GM18907 (cell line): ENCODE measurements around the gene KCNK4.
"Not testable (repeated sequence)": the region's sequence is repeated elsewhere in the genome, so short reads cannot be mapped to it uniquely, and the experiment has no call there.

Source experiments
- ATAC-seq: cut with Tn5 transposase; IDR thresholded peaks from one replicate; pipeline ENCODE4 v1.9.1; 2021; ENCODE audit warnings: mild to moderate bottlenecking, moderate library complexity; ENCODE audit not compliant: unreplicated experiment

Gene KCNK4

DNA sequence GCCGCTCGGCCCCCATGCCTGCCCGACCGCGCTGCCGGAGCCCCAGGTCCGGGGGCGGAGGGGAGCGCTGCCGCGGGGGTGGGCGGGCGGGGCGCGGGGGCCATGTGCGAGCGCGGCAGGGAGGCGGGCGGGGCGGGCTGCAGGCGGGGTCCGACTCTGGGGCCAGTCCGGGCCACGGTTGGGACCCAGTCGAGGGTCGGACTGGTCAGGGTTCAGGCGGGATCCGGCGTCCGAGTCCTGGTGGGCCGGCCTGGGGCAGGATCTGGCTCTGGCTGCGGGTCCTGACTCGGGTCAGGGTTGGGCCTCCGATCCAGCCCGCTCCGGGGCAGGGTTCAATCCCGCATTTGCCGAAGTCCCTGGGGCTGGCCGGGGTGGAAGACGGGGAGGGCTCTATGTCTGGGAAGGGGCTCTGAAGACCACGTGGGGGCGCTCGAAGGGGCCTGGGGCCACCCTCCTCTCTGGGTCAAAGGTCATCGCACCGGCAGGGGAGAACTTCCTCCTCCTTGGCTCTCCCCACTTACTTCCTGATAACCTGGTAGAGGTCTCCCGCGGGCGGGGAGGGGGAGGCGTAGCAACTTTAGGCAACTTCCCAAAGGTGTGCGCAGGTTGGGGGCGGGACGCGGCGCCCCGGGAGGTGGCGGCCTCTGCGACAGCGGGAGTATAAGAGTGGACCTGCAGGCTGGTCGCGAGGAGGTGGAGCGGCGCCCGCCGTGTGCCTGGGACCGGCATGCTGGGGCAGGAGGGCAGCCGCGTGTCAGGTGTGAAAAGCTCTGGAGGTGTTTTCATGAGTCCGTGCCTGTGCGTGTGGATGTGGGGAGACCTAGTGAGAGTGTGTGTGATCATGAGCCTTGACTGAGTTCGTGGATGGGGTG is 14.8 kb downstream of the KCNK4 start:
- ATAC-seq = peak; percentile 30

DNA sequence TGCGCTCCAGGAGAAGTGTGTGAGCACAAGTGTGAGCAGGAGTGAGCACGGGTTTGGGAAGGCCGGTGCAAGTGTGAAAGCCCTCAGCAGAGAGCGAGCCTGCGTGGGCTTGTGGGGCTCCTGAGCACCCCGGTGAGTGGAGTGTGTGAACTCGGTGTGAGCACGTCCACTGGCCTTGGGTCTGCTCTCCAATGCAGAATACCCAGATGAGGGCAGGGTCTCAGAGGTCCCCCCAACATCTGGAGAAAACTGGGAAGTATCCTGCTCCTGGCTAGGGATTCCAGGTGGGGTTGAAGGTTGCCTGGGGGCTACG is 15.4 kb downstream of the KCNK4 start:
- no peak for ATAC-seq

DNA sequence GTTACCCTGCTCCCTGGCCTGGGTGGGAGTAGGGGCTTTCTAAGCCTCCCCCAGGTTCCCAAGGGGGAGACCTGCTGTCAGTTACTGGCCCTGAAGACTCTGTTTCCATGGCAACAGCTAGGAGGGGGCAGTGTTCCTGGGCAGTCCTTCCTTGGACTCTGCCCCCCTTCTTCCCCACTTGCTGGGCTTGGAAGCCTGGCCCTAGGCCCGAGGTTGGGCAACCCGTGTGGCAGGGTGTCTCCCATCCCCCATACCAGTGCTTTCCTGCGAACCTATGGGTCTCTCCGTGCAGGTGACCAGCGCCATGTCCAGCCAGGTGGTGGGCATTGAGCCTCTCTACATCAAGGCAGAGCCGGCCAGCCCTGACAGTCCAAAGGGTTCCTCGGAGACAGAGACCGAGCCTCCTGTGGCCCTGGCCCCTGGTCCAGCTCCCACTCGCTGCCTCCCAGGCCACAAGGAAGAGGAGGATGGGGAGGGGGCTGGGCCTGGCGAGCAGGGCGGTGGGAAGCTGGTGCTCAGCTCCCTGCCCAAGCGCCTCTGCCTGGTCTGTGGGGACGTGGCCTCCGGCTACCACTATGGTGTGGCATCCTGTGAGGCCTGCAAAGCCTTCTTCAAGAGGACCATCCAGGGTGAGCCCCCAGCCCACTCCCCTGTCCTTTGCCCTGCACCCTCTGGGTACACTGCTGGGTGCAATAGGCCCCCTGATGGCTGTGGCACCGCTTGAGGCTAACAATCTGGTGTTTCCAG is 15.9 kb downstream of the KCNK4 start:
- no peak for ATAC-seq

GRCh38 chr11:64307795-64308194 is 16.7 kb downstream of the KCNK4 start:
- not testable (repeated sequence) for ATAC-seq

GRCh38 chr11:64312947-64313346 is 21.8 kb downstream of the KCNK4 start:
- ATAC-seq = no peak

GRCh38 chr11:64313491-64314145 is 22.5 kb downstream of the KCNK4 start:
- ATAC-seq = no peak

DNA sequence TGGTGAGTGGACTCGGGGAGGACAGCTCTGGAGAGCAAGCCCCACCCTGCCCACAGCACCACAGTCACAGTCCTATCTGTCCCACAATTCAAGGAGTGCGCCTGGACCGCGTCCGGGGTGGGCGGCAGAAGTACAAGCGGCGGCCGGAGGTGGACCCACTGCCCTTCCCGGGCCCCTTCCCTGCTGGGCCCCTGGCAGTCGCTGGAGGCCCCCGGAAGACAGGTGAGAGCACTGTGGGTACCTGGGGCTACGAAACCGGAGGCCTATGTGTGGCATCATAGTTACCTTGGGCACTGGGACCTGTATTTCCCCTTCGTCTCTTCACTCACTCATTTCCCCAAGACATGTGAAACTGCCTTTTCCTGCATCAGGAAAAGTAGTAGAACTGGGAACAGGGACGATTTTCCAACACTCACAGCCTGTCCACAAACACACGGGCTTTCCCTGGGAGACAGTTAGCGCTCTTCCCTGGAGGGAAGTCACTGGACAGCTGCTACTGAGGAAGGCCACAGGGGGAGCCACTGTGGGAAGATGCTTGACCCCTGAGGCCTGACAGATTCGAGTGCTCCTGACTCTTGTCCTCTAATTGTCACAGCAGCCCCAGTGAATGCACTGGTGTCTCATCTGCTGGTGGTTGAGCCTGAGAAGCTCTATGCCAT is 23.2 kb downstream of the KCNK4 start:
- no peak for ATAC-seq

- no peak for ATAC-seq
These were observed 23.9 kb downstream of the KCNK4 start for GRCh38 chr11:64314805-64315561.

DNA sequence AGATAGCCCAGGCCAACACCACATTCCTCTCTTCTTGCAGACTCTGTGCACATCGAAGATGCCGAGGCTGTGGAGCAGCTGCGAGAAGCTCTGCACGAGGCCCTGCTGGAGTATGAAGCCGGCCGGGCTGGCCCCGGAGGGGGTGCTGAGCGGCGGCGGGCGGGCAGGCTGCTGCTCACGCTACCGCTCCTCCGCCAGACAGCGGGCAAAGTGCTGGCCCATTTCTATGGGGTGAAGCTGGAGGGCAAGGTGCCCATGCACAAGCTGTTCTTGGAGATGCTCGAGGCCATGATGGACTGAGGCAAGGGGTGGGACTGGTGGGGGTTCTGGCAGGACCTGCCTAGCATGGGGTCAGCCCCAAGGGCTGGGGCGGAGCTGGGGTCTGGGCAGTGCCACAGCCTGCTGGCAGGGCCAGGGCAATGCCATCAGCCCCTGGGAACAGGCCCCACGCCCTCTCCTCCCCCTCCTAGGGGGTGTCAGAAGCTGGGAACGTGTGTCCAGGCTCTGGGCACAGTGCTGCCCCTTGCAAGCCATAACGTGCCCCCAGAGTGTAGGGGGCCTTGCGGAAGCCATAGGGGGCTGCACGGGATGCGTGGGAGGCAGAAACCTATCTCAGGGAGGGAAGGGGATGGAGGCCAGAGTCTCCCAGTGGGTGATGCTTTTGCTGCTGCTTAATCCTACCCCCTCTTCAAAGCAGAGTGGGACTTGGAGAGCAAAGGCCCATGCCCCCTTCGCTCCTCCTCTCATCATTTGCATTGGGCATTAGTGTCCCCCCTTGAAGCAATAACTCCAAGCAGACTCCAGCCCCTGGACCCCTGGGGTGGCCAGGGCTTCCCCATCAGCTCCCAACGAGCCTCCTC is 24.8 kb downstream of the KCNK4 start:
- not testable (repeated sequence) for ATAC-seq

DNA sequence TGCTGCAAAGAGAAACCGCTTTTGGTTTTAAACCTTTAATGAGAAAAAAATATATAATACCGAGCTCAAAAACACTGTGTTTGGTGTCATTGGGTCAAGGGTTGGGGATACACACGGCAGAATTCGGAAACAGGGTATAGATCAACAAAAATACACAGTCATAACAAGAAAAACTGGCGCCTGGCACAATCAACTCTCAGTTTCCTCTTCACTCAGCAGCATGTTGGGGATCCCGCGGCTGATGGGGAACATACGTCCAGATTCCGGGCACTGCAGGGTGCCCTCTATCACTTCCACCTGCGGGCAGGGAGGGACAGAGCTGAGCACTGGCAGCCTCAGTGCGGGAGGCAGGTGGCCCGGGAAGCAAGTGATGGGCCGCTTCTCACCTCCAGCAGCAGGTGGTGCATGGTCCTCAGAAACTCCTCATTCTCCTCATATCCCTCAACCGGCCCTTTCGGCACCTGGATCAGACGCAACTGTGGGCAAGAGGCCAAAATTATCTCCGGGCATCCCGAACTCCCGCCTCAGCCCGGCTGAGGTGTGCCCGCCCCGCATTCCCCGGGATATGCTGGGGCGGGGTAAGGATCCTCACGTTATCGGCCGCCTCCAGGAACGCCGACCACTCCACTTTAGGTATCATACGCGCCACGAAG is 25.7 kb downstream of the KCNK4 start:
- peak; percentile 27 for ATAC-seq

DNA sequence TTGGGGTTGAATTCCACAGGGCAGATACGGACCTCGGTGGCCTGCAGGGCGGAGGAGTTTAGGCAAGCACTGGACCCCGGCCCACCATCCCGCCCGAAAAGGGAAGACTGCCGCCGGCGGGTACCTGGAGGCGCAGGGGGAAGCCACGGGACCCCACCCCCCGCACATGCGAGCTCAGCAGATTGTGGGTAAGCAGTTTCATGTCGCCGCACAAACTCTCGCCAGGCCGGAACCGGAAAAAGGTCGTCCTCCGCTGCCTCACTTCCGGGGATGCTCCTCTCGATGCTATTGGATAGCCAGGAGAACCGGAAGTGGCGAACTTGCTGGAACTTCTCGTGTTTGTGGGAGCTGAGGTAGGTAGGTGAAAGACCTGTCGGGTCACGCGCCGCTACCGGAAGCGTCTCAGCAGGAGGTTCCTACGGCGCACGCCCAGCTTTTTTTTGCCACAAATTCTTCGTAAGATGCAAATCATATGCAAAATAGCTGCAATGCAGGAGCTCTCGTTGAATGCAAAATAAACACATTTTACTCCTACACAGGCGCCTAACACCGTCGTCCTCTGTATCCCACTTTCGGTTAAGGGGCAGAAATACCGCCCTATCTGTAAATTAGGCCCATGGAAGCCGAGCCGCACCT is 26.3 kb downstream of the KCNK4 start, which contains the start of gene TRMT112:
TSS of gene TRMT112 (minus strand) at position 235 of the 636 bp plus-strand sequence. CDS start at position 202, 33 bp downstream.
- peak; percentile 67 for ATAC-seq

DNA sequence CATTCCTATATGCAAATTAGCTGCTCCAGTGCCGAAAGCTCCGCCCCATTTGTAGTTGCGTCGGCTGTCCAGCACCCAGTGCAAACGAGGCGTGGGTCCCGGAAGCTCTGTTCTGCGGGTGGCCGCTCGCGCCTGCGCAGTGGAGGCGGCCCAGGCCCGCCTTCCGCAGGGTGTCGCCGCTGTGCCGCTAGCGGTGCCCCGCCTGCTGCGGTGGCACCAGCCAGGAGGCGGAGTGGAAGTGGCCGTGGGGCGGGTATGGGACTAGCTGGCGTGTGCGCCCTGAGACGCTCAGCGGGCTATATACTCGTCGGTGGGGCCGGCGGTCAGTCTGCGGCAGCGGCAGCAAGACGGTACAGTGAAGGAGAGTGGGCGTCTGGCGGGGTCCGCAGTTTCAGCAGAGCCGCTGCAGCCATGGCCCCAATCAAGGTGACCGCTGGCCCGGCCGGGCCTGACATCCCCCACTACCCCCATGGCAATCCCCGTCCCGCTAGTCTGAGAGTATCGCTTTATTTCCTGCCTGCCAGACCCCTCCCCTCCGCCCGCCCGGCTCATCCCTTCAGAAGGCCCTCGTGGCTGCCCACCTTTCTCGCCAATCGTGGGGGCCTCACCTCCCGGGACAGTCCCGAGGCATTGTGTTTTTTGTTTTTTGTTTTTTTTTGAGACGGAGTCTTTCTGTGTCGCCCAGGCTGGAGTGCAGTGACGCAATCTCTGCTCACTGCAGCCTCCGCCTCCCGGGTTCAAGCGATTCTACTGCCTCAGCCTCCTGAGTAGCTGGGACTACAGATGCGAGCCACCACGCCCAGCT is 27.1 kb downstream of the KCNK4 start, which contains the start of gene PRDX5:
TSS of gene PRDX5 (plus strand) at position 161 of the 805 bp plus-strand sequence. CDS start at position 256, 95 bp downstream.
- peak; percentile 48 for ATAC-seq

DNA sequence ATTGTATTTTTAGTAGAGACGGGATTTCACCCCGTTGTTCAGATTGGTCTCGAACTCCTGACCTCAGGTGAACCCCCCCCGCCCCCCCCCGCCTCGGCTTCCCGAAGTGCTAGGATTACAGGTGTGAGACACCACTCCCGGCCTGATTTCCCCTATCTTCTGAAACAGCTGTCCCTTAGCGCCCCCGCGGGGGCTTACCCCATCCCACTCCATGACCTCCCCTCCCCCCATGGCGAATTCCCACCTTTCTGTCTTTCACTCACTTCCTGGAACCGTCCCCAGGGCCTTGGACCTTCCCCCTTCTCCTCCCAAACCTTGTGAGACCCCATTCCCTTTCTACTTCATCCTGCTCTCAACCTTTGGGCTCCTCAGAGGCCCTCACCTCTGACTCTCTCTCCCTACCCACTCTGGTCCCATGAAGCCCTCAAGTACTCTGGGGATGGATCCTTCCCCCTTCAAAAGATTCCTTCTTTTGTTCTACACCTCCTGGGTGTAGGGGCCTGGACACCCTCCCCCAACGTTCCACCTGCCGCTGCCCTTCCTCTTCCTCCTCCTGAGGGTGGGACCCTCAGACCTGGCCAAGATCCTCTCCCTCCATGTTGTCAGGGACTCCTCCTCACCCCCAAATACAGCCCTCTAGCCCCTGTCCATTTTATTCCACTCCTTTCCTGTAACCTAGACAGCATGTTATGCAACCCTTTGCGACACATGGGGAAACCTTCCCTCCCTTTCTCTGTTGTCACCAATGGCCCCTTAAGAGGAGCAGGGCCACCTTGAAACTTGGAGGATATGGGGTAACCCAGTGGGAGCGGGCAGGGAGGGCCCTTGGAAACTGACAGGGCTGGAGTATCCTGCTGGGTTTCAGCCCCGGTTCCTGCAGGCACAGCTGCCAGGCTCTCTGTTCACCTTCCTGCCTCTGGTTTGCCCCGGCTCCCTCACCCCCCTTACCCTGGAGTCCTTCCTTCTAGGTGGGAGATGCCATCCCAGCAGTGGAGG is 28.0 kb downstream of the KCNK4 start:
- ATAC-seq = no peak

GRCh38 chr11:64320556-64320955 is 29.5 kb downstream of the KCNK4 start:
- no peak for ATAC-seq

- no peak for ATAC-seq
These were observed 29.9 kb downstream of the KCNK4 start for GRCh38 chr11:64321026-64321425.

GRCh38 chr11:64321533-64321932 is 30.4 kb downstream of the KCNK4 start:
- ATAC-seq = no peak
